ENCODE results near the gene PARD3.

Gene PARD3

GRCh38 chr10:34535872-34536271 is 279.2 kb downstream of the PARD3 start:
- no peaks in the 10 kb centered on the region for H4K20me1 ChIP-seq (ENCODE audit: control insufficient read depth, insufficient read depth, low read depth, low read length)
- no peaks in the 10 kb centered on the region for H3K36me3 ChIP-seq (ENCODE audit: control insufficient read depth, low read length)
- H3K79me2 ChIP-seq (ENCODE audit: control insufficient read depth, low read length): no peaks in the 10 kb centered on the region
- peaks cover 48% of the 10 kb centered on the region for H3K4me1 ChIP-seq (ENCODE audit: control insufficient read depth, low read length)
- H3F3A ChIP-seq (ENCODE audit: control insufficient read depth, insufficient read depth): no peaks in the 10 kb centered on the region
- TF ChIP-seq CTCF (IDR thresholded peaks at IDR 0.05; ENCODE audit: low read depth, low read length, poor library complexity, severe bottlenecking) (no peak), EZH2phosphoT487 (IDR thresholded peaks at IDR 0.05; ENCODE audit: borderline replicate concordance, low read length) (no peak)
- H3K9me2 ChIP-seq (replicated peaks; ENCODE audit: control insufficient read depth, low read length): no peaks in the 10 kb centered on the region
- H3K4me3 ChIP-seq (ENCODE audit: low read length): no peak overlapping the region
- H3K4me2 ChIP-seq (ENCODE audit: low read length): no peak overlapping the region
- H3K27me3 ChIP-seq (ENCODE audit: control insufficient read depth, low read length): no peaks in the 10 kb centered on the region
- peaks cover 5% of the 10 kb centered on the region; the same call in 1 of the 2 replicates for H3K9me3 ChIP-seq (ENCODE audit: control insufficient read depth, insufficient read depth, low read length)
- no peak overlapping the region for H3K27ac ChIP-seq (ENCODE audit: low read depth, low read length)

- Histone ChIP-seq H3K4me1 (ENCODE audit: control insufficient read depth, low read length) (peaks cover 37% of the 10 kb centered on the region), H3K36me3 (ENCODE audit: control insufficient read depth, low read length) (0 out of 2 replicates have a peak, but pooled peaks cover 5% of the 10 kb centered on the region), H4K20me1 (ENCODE audit: control insufficient read depth, insufficient read depth, low read depth, low read length) (no peaks in the 10 kb centered on the region), H3K4me3 (ENCODE audit: low read length) (no peak overlapping the region), H3F3A (ENCODE audit: control insufficient read depth, insufficient read depth) (no peaks in the 10 kb centered on the region), H3K4me2 (ENCODE audit: low read length) (no peak overlapping the region), H3K27ac (ENCODE audit: low read depth, low read length) (no peak overlapping the region), H3K9me3 (ENCODE audit: control insufficient read depth, insufficient read depth, low read length) (peaks cover 9% of the 10 kb centered on the region), H3K9me2 (replicated peaks; ENCODE audit: control insufficient read depth, low read length) (no peaks in the 10 kb centered on the region), H3K79me2 (ENCODE audit: control insufficient read depth, low read length) (no peaks in the 10 kb centered on the region), H3K27me3 (ENCODE audit: control insufficient read depth, low read length) (no peaks in the 10 kb centered on the region)
- TF ChIP-seq CTCF (IDR thresholded peaks at IDR 0.05; ENCODE audit: low read depth, low read length, poor library complexity, severe bottlenecking) (no peak), EZH2phosphoT487 (IDR thresholded peaks at IDR 0.05; ENCODE audit: borderline replicate concordance, low read length) (no peak)
Observed at GRCh38 chr10:34530778-34531177, 284.3 kb downstream of the PARD3 start.

- no peaks in the 10 kb centered on the region for H3K79me2 ChIP-seq (ENCODE audit: control insufficient read depth, low read length)
- TF ChIP-seq CTCF (IDR thresholded peaks at IDR 0.05; ENCODE audit: low read depth, low read length, poor library complexity, severe bottlenecking) (no peak), EZH2phosphoT487 (IDR thresholded peaks at IDR 0.05; ENCODE audit: borderline replicate concordance, low read length) (no peak)
- peaks cover 9% of the 10 kb centered on the region for H3K9me3 ChIP-seq (ENCODE audit: control insufficient read depth, insufficient read depth, low read length)
- H3K4me3 ChIP-seq (ENCODE audit: low read length): no peak overlapping the region
- H4K20me1 ChIP-seq (ENCODE audit: control insufficient read depth, insufficient read depth, low read depth, low read length): no peaks in the 10 kb centered on the region
- peak overlapping the region; percentile 15; the same call in 1 of the 2 replicates for H3K4me2 ChIP-seq (ENCODE audit: low read length)
- H3K36me3 ChIP-seq (ENCODE audit: control insufficient read depth, low read length): peaks cover 5% of the 10 kb centered on the region; the same call in 1 of the 2 replicates
- H3K27me3 ChIP-seq (ENCODE audit: control insufficient read depth, low read length): no peaks in the 10 kb centered on the region
- H3K4me1 ChIP-seq (ENCODE audit: control insufficient read depth, low read length): peaks cover 60% of the 10 kb centered on the region
- peak overlapping the region; percentile 93; the same call in 1 of the 2 replicates for H3K27ac ChIP-seq (ENCODE audit: low read depth, low read length)
- no peaks in the 10 kb centered on the region for H3K9me2 ChIP-seq (replicated peaks; ENCODE audit: control insufficient read depth, low read length)
- peaks cover 14% of the 10 kb centered on the region for H3F3A ChIP-seq (ENCODE audit: control insufficient read depth, insufficient read depth)
Observed at GRCh38 chr10:34528320-34528719, 286.8 kb downstream of the PARD3 start.
